GM19328 (cell line): ENCODE measurements around the gene SCARB1.

Experiments
- ATAC-seq: cut with Tn5 transposase; IDR thresholded peaks from one replicate; pipeline ENCODE4 v1.9.1; 2021; ENCODE audit warnings: mild to moderate bottlenecking, moderate library complexity; ENCODE audit not compliant: unreplicated experiment

Gene SCARB1

GRCh38 chr12:124824195-124824594 lies 39.5 kb downstream of the SCARB1 start:
- ATAC-seq = no peak

GRCh38 chr12:124823272-124823970 lies 40.2 kb downstream of the SCARB1 start:
- no peak for ATAC-seq

- no peak for ATAC-seq
Observed at GRCh38 chr12:124822218-124822617, 41.4 kb downstream of the SCARB1 start.

GRCh38 chr12:124821252-124822200 lies 42.1 kb downstream of the SCARB1 start:
- no peak for ATAC-seq

GRCh38 chr12:124820199-124820598 lies 43.5 kb downstream of the SCARB1 start:
- ATAC-seq = no peak

- no peak for ATAC-seq
Observed at GRCh38 chr12:124819525-124819924, 44.1 kb downstream of the SCARB1 start.

- ATAC-seq = no peak
Observed at GRCh38 chr12:124819080-124819479, 44.6 kb downstream of the SCARB1 start.

- no peak for ATAC-seq
Observed at GRCh38 chr12:124817076-124818000, 46.3 kb downstream of the SCARB1 start.

GRCh38 chr12:124816295-124816854 lies 47.3 kb downstream of the SCARB1 start:
- ATAC-seq = no peak

- ATAC-seq = no peak
Observed at GRCh38 chr12:124814741-124815613, 48.7 kb downstream of the SCARB1 start.

- no peak for ATAC-seq
Observed at GRCh38 chr12:124813782-124814181, 49.9 kb downstream of the SCARB1 start.

- ATAC-seq = no peak
Observed at GRCh38 chr12:124812979-124813378, 50.7 kb downstream of the SCARB1 start.

- ATAC-seq = no peak
Observed at GRCh38 chr12:124812356-124812755, 51.3 kb downstream of the SCARB1 start.

GRCh38 chr12:124811633-124812032 lies 52.0 kb downstream of the SCARB1 start:
- no peak for ATAC-seq

- ATAC-seq = no peak
Observed at GRCh38 chr12:124809878-124810277, 53.8 kb downstream of the SCARB1 start.

GRCh38 chr12:124809391-124809790 lies 54.3 kb downstream of the SCARB1 start:
- no peak for ATAC-seq

GRCh38 chr12:124808272-124808671 lies 55.4 kb downstream of the SCARB1 start:
- ATAC-seq = no peak

- ATAC-seq = no peak
Observed at GRCh38 chr12:124805876-124806668, 57.6 kb downstream of the SCARB1 start.

- ATAC-seq = no peak
Observed at GRCh38 chr12:124805050-124805449, 58.6 kb downstream of the SCARB1 start.
